HepG2 (cell line): ENCODE data around the gene CCDC142. TPM values are rescaled to one million over a fixed set of nuclear protein-coding genes. Genes with fewer than 3 reads are reported as not detected.

Source experiments
- ARHGAP35 ChIP-seq: sonication (generic); formaldehyde crosslinking; IDR thresholded peaks from 2 replicates; pipeline ENCODE4 v1.9.0; 2022; ENCODE audit warnings: mild to moderate bottlenecking, inconsistent platforms, moderate library complexity, missing genetic modification reagents, borderline replicate concordance
- DNMT1 ChIP-seq: sonication (generic); formaldehyde crosslinking; IDR thresholded peaks from 2 replicates; pipeline ENCODE4 v1.5.1; 2020; ENCODE audit warnings: mild to moderate bottlenecking, missing genetic modification reagents
- GFI1 ChIP-seq: sonication (generic); formaldehyde crosslinking; IDR thresholded peaks from 2 replicates; pipeline ENCODE4 v1.5.0; 2020; ENCODE audit warnings: missing genetic modification reagents, mild to moderate bottlenecking, borderline replicate concordance
- MEIS2 ChIP-seq: sonication (generic); formaldehyde crosslinking; IDR thresholded peaks from 2 replicates; pipeline ENCODE4 v1.9.0; 2021; ENCODE audit warnings: mild to moderate bottlenecking, missing genetic modification reagents
- MTF2 ChIP-seq: sonication (generic); formaldehyde crosslinking; IDR thresholded peaks from 2 replicates; pipeline ENCODE4 v1.5.0; 2020; ENCODE audit warnings: missing genetic modification reagents, borderline replicate concordance
- NFE2L1 ChIP-seq: sonication (generic); formaldehyde crosslinking; IDR thresholded peaks from 2 replicates; pipeline ENCODE4 v1.4.0; 2020; ENCODE audit warnings: missing genetic modification reagents, mild to moderate bottlenecking, borderline replicate concordance
- NFRKB ChIP-seq: fragments of 450-650 bp; IDR thresholded peaks from 2 replicates; pipeline ENCODE4 v1.6.1; 2017
- SP2 ChIP-seq: sonication (generic); formaldehyde crosslinking; IDR thresholded peaks from 2 replicates; pipeline ENCODE4 v1.5.1; 2020; ENCODE audit warnings: mild to moderate bottlenecking, missing genetic modification reagents
- TARDBP ChIP-seq: sonication (generic); formaldehyde crosslinking; IDR thresholded peaks from 2 replicates; pipeline ENCODE4 v1.8.0; 2022; ENCODE audit warnings: mild to moderate bottlenecking, missing genetic modification reagents
- ZFP62 ChIP-seq: sonication (generic); formaldehyde crosslinking; IDR thresholded peaks from 2 replicates; pipeline ENCODE4 v1.4.0; 2020; ENCODE audit warnings: missing genetic modification reagents
- ZNF337 ChIP-seq: sonication (generic); formaldehyde crosslinking; IDR thresholded peaks from 2 replicates; pipeline ENCODE4 v1.5.1; 2020; ENCODE audit warnings: missing genetic modification reagents, low read depth, mild to moderate bottlenecking, borderline replicate concordance
- ZNF530 ChIP-seq: sonication (generic); formaldehyde crosslinking; IDR thresholded peaks from 2 replicates; pipeline ENCODE4 v1.5.0; 2020; ENCODE audit warnings: low read depth, mild to moderate bottlenecking, missing genetic modification reagents
- ZNF614 ChIP-seq: IDR thresholded peaks from 2 replicates; pipeline ENCODE4 v1.6.1; 2018; ENCODE audit warnings: missing biosample characterization, missing genetic modification reagents, inconsistent platforms, borderline replicate concordance
- ZNF724P ChIP-seq: sonication (generic); formaldehyde crosslinking; IDR thresholded peaks from 2 replicates; pipeline ENCODE4 v1.8.0; 2022; ENCODE audit warnings: missing genetic modification reagents, borderline replicate concordance
- ZNF850 ChIP-seq: sonication (generic); formaldehyde crosslinking; conservative IDR thresholded peaks from 2 replicates; pipeline ENCODE4 v1.9.0; 2021; ENCODE audit warnings: mild to moderate bottlenecking, missing genetic modification reagents
- polyA plus RNA-seq, 8 experiments: library from polyadenylated mRNA; depleted of rRNA in 3 of 8; stranded (reverse) in 7 of 8; unstranded in 1 of 8; fragments of >200 nt; fragmentation: Illumina TruSeq in 4 of 8; extraction: Trizol in 4 of 8; gene quantifications; 2 replicates each; pipeline versions ENCODE4 v1.2.1 to v1.2.3, GENCODE V29; 2011 to 2016; ENCODE audit warnings: low read depth in 4 of 8, missing spikeins in 1 of 8, mixed read lengths in 1 of 8; ENCODE audit not compliant: insufficient read depth in 1 of 8
- total RNA-seq, 5 experiments: library from RNA; depleted of rRNA; stranded (reverse); fragments of >200 nt; fragmentation: Illumina TruSeq; extraction: Trizol; gene quantifications; 2 replicates each; pipeline ENCODE4 v1.2.3, GENCODE V29; 2016; ENCODE audit warnings: low read depth in 1 of 5
- TF ChIP-seq, protein P1 (sequence below): sonication (generic); formaldehyde crosslinking; IDR thresholded peaks from 2 replicates; pipeline ENCODE4 v1.4.0; 2020; ENCODE audit warnings: mild to moderate bottlenecking, missing genetic modification reagents
- TF ChIP-seq, protein P2 (sequence below): sonication (generic); IDR thresholded peaks from 2 replicates; pipeline ENCODE4 v1.6.1; 2016; ENCODE audit warnings: low read depth, borderline replicate concordance
- TF ChIP-seq, protein P3 (sequence below): sonication (generic); formaldehyde crosslinking; IDR thresholded peaks from 2 replicates; pipeline ENCODE4 v1.4.0; 2020; ENCODE audit warnings: missing genetic modification reagents, mild to moderate bottlenecking, borderline replicate concordance
- TF ChIP-seq, protein P4 (sequence below), 2 experiments: sonication (generic) in 1 of 2; formaldehyde crosslinking in 1 of 2; IDR thresholded peaks; 2 replicates each; pipeline versions ENCODE4 v1.4.0 to v1.6.1; 2018 to 2020; ENCODE audit warnings: missing genetic modification reagents in 2 of 2, borderline replicate concordance in 1 of 2, low read depth in 1 of 2, mild to moderate bottlenecking in 1 of 2, missing biosample characterization in 1 of 2

CCDC142 gene
- total and polyA plus RNA-seq, 2 of the 13 experiments (the other 11 are each of a cell fraction or from before 2014, with no cell fraction given), result 14.7 to 30.4 TPM

DNA sequence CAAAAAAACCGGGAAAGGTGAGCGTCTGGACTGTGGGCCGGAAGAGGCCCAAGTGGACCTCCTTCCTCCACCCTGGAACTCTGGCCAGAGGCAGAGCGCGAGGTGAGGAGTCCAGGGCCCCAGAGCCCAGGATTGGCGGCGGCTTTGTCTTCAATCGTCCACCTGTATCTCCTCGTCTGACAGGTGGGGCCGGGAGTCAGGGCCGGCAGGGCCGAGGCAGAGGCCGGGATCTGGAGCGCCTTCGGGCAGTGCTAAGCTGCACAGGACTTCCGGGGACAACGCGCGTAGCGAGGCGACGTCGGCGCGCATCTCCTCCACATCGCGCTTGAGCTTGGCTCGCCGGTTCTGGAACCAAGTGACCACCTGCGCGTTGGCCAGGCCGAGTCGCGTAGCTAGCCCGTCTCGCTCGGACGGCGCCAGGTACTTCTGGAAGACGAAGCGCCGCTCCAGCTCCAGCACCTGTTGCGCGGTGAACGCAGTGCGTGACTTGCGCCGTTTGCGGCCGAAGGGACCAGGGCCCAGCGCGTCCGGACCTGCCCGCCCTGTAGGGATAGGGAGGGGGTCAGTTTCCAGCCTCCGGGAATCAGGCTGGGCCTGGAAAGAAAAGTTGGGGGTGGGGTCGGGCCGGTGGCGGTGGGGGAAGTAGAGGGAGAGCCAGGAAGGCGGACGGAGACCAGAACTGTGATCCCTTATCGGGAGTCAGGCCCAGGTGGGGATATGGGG, 15.1 kb upstream of the CCDC142 start (continued):
- TF ChIP-seq ZNF614 (CRISPR knock-in tag), result 0 out of 2 replicates have a peak, but pooled peaks have one; percentile 3
- TF ChIP-seq, protein P1, sequence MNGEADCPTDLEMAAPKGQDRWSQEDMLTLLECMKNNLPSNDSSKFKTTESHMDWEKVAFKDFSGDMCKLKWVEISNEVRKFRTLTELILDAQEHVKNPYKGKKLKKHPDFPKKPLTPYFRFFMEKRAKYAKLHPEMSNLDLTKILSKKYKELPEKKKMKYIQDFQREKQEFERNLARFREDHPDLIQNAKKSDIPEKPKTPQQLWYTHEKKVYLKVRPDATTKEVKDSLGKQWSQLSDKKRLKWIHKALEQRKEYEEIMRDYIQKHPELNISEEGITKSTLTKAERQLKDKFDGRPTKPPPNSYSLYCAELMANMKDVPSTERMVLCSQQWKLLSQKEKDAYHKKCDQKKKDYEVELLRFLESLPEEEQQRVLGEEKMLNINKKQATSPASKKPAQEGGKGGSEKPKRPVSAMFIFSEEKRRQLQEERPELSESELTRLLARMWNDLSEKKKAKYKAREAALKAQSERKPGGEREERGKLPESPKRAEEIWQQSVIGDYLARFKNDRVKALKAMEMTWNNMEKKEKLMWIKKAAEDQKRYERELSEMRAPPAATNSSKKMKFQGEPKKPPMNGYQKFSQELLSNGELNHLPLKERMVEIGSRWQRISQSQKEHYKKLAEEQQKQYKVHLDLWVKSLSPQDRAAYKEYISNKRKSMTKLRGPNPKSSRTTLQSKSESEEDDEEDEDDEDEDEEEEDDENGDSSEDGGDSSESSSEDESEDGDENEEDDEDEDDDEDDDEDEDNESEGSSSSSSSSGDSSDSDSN (CRISPR knock-in tag), result peak; percentile 70
- 0 out of 2 replicates have a peak, but pooled peaks have one; percentile 74 for TF ChIP-seq ARHGAP35
- TF ChIP-seq NFE2L1 (CRISPR knock-in tag), result 0 out of 2 replicates have a peak, but pooled peaks have one; percentile 18
- TF ChIP-seq, protein P2, sequence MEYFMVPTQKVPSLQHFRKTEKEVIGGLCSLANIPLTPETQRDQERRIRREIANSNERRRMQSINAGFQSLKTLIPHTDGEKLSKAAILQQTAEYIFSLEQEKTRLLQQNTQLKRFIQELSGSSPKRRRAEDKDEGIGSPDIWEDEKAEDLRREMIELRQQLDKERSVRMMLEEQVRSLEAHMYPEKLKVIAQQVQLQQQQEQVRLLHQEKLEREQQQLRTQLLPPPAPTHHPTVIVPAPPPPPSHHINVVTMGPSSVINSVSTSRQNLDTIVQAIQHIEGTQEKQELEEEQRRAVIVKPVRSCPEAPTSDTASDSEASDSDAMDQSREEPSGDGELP, result no peak
- TF ChIP-seq ZNF337, result no peak; the same call in 1 of the 2 replicates
- TF ChIP-seq ZNF530 (CRISPR knock-in tag), result 0 out of 2 replicates have a peak, but pooled peaks have one; percentile 53
- TF ChIP-seq MTF2 (CRISPR knock-in tag), result 0 out of 2 replicates have a peak, but pooled peaks have one; percentile 45
- TF ChIP-seq NFRKB, result no peak
- TF ChIP-seq SP2, result no peak
- TF ChIP-seq, protein P3, sequence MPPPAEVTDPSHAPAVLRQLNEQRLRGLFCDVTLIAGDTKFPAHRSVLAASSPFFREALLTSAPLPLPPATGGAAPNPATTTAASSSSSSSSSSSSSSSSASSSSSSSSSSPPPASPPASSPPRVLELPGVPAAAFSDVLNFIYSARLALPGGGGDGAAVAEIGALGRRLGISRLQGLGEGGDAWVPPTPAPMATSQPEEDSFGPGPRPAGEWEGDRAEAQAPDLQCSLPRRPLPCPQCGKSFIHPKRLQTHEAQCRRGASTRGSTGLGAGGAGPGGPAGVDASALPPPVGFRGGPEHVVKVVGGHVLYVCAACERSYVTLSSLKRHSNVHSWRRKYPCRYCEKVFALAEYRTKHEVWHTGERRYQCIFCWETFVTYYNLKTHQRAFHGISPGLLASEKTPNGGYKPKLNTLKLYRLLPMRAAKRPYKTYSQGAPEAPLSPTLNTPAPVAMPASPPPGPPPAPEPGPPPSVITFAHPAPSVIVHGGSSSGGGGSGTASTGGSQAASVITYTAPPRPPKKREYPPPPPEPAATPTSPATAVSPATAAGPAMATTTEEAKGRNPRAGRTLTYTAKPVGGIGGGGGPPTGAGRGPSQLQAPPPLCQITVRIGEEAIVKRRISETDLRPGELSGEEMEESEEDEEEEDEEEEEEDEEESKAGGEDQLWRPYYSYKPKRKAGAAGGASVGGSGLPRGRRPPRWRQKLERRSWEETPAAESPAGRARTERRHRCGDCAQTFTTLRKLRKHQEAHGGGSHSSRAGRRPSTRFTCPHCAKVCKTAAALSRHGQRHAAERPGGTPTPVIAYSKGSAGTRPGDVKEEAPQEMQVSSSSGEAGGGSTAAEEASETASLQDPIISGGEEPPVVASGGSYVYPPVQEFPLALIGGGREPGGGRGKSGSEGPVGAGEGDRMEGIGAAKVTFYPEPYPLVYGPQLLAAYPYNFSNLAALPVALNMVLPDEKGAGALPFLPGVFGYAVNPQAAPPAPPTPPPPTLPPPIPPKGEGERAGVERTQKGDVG (CRISPR knock-in tag), result peak; percentile 72; the same call in 1 of the 2 replicates
- TF ChIP-seq DNMT1 (CRISPR knock-in tag), result peak; percentile 93
- TF ChIP-seq, protein P4, sequence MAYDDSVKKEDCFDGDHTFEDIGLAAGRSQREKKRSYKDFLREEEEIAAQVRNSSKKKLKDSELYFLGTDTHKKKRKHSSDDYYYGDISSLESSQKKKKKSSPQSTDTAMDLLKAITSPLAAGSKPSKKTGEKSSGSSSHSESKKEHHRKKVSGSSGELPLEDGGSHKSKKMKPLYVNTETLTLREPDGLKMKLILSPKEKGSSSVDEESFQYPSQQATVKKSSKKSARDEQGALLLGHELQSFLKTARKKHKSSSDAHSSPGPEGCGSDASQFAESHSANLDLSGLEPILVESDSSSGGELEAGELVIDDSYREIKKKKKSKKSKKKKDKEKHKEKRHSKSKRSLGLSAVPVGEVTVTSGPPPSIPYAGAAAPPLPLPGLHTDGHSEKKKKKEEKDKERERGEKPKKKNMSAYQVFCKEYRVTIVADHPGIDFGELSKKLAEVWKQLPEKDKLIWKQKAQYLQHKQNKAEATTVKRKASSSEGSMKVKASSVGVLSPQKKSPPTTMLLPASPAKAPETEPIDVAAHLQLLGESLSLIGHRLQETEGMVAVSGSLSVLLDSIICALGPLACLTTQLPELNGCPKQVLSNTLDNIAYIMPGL (CRISPR knock-in tag; IDR thresholded peaks at IDR 0.05; ENCODE audit: borderline replicate concordance in 1 of 2, low read depth in 1 of 2), result peak in 1 of 2 experiments; percentile 19; a peak in 1 of 4 replicates
- peak; percentile 83; the same call in 1 of the 2 replicates for TF ChIP-seq ZNF724P (CRISPR knock-in tag)
- TF ChIP-seq ZFP62 (CRISPR knock-in tag), result no peak
- TF ChIP-seq ZNF850, result 0 out of 2 replicates have a peak, but pooled peaks have one; percentile 37
- TF ChIP-seq TARDBP, result 0 out of 2 replicates have a peak, but pooled peaks have one; percentile 36
- TF ChIP-seq MEIS2 (CRISPR knock-in tag), result no peak
- 0 out of 2 replicates have a peak, but pooled peaks have one; percentile 42 for TF ChIP-seq GFI1 (CRISPR knock-in tag)
